ENCODE measurements around the gene LIN37.

The LIN37 gene

DNA sequence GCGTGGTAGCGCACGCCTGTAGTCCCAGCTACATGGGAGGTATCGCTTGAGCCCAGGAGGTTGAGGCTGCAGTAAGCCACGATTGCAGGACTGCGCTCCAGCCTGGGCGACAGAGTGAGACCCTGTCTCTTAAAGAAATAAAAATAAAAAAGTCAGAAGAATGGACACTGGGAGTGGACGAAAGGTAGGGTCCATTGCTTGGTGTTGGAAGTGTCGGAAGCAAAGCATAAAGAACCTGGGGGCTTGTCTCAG, 26.6 kb downstream of the LIN37 start:
- DNase-seq (ENCODE audit: low read depth) = no peak

GRCh38 chr19:35775298-35776101, 27.1 kb downstream of the LIN37 start, which contains the start of gene ARHGAP33:
Gene ARHGAP33 (plus strand): TSS chr19:35775564. CDS start chr19:35775659, 95 bp downstream.
- DNase-seq (ENCODE audit: low read depth) = peak; percentile 94

DNA sequence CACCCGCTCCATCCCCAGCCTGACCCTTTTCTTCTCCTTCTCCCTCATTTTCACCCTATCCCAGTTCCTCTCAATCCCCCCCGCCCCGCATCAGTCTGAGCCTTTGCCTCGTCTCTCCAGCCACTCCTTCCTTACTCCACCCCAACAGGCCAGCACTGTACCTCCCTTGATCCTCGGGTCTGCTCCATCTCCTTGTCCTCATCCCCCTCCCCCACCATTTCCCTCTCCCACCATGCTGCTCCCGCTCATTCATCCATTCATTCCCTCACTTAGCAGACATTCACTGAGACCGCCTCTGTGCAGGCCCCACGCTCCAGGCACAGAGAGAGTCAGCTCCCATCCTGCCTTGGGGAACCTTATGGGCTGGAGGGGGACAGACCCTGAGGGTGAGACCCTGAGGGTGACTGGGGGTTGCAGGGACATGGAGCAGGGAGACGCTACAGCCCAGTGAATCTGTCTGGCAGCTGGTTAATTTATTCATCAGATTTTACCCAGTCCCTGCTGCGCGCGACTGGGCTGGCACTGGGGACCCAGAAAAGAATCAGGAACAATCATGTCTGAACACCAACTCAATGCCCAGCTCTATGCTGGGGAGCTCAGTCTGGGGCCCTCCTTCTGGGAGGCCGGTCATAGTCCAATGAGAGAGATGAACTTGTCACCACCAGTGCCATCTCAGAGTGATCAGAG, 27.9 kb downstream of the LIN37 start:
- no peak for DNase-seq (ENCODE audit: low read depth)

DNA sequence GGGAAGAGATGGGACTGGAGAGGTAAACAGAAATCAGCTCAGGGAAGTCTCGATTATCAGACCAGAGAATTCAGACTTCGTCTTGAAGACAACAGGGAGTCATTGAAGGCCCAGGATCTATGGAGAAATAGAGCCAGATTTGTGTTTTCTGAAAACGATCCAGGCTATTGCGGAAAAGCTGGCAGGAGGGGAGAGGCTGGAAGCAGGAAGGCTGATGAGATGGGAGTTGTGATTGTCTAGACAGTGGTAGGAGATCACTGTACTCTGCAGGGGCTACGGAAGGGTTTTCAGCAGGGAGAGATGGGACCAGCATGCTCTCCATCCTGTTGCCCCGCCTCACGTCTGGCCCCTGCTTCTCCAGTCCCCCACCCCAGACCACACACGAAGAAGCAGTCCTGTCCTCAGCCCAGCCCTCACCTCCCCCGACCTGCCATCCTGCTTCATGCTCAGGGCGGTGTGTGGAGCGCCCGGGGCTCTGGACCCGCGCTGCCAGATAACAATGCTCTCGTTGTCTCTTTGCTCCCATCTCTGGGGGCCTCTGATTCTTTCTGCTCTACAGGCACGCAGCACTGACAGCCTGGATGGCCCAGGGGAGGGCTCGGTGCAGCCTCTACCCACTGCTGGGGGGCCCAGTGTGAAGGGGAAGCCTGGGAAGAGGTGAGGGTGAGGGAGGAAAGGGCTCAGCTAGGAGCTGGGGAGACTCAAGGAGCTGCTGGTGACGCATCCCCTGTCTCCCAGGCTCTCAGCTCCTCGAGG, 28.9 kb downstream of the LIN37 start:
- no peak for DNase-seq (ENCODE audit: low read depth)

DNA sequence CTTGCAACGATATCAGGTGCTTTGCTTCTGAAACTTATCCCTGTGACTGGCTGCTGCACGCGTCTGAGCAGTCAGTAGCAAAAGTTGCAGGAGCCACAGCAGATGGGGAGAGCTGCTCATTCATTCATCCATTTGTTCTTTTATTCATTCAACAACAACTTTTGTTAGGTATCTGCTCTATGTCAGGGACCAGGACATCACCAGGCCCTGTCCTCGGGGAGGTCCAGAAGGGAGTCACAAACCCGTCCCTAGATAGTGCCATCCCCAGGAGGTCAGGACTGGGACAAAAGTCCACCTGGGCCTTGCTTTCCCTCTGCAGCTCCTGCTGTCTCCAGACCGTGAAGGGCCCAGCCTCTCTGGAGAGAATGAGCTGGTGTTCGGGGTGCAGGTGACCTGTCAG, 29.6 kb downstream of the LIN37 start:
- no peak for DNase-seq (ENCODE audit: low read depth)

DNA sequence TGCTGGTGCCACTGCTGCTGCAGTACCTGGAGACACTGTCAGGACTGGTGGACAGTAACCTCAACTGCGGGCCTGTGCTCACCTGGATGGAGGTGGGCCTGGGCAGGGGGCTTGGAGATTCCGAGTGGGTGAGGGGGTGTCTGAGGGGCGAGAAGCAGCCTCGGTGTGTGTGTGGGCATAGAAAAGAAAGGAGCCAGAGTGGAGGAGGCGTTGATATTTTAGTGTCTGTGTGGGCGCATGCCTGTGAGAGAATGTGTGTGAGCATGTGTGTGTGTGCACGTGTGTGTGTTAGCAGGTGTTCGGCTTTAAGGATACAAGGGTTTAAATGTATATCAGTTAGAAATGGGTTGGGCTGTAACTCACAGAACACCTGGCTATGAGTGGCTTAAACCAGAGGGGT, 30.7 kb downstream of the LIN37 start:
- no peak for DNase-seq (ENCODE audit: low read depth)

GRCh38 chr19:35780058-35780457, 31.7 kb downstream of the LIN37 start:
- DNase-seq (ENCODE audit: low read depth) = no peak

DNA sequence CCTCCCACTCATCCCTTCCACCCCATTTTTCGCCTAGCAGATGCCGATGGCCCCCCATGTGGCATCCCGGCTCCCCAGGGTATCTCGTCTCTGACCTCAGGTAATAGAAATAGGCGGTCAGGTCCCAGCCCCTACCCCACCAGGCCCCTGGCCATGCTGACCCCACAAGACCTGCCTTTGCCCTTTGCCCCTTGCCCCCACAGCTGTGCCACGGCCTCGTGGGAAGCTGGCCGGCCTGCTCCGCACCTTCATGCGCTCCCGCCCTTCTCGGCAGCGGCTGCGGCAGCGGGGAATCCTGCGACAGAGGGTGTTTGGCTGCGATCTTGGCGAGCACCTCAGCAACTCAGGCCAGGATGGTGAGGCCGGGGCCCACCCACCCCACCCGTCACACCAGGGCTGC, 32.3 kb downstream of the LIN37 start:
- DNase-seq (ENCODE audit: low read depth) = no peak

- no peak for DNase-seq (ENCODE audit: low read depth)
These were observed 33.3 kb downstream of the LIN37 start for GRCh38 chr19:35781650-35782049.

GRCh38 chr19:35782589-35782988, 34.2 kb downstream of the LIN37 start:
- DNase-seq (ENCODE audit: low read depth) = no peak

DNA sequence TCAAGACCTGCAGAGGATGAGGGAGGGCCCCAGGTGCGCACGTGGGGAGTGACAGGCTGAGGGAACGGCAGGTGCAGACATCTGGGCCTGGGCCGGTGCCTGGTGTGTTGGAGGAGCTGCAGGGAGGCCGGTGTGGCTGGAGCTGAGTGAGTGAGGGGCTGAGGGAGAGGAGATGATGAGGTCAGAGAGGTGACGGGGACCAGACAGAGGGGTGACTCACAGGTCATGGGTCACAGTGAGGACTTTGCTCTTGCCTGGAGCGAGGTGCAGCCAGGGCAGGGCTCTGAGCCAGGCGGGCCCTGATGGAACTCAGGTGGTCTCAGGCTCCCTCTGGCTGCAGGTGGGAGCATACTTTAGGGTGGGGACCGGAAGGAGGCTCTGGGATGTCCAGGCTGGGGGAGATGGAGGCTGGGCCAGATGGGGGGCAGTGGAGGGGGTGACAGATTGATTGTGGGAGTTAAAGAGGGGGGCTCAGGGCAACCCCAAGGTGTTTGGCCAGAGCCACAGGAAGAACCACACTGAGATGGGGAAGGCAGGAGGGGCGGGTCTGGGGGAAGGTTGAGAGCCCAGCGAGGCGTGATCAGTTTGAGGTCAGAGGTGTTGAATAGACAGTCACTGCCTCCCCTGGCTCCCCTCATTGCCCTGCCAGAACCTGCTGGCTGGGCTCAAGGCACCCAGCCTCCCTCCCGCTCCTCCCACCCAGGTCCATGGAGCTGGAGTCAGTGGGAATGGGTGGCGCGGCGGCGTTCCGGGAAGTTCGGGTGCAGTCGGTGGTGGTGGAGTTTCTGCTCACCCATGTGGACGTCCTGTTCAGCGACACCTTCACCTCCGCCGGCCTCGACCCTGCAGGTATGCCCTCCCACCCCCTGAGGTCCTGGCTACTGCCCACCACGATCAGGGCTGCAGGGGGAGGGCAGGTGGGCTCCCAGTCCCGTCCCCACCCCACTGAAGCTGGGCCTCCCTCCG, 35.4 kb downstream of the LIN37 start:
- no peak for DNase-seq (ENCODE audit: low read depth)

DNA sequence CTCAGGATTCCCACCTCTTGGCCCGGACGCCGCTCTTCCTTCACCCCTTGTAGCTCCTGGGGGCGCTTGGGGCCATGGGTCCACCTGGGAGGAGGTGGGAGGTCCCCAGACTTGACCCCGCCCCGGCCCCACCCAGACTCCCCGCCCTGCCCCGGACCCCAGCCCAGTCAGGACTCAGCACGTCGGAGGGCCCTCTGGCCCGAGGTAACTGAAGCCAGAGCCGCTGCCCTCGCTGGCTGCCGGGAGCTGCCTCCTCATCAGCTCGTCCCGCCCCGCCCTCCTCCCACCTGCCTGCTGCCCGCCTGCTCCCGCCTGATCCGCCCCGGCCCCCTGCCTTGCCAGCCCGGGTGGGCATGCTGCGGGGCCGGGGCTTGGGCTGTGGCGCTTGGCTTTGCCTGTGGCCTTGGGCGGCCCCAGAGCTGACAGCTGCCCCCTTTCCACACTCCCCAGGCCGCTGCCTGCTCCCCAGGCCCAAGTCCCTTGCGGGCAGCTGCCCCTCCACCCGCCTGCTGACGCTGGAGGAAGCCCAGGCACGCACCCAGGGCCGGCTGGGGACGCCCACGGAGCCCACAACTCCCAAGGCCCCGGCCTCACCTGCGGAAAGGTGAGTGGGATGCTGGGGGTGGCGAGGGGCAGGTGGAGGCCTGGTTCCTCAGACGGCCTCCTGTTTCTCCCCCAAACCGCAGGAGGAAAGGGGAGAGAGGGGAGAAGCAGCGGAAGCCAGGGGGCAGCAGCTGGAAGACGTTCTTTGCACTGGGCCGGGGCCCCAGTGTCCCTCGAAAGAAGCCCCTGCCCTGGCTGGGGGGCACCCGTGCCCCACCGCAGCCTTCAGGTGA, 36.3 kb downstream of the LIN37 start:
- DNase-seq (ENCODE audit: low read depth) = no peak

GRCh38 chr19:35785339-35785627, 36.9 kb downstream of the LIN37 start:
- no peak for DNase-seq (ENCODE audit: low read depth)

DNA sequence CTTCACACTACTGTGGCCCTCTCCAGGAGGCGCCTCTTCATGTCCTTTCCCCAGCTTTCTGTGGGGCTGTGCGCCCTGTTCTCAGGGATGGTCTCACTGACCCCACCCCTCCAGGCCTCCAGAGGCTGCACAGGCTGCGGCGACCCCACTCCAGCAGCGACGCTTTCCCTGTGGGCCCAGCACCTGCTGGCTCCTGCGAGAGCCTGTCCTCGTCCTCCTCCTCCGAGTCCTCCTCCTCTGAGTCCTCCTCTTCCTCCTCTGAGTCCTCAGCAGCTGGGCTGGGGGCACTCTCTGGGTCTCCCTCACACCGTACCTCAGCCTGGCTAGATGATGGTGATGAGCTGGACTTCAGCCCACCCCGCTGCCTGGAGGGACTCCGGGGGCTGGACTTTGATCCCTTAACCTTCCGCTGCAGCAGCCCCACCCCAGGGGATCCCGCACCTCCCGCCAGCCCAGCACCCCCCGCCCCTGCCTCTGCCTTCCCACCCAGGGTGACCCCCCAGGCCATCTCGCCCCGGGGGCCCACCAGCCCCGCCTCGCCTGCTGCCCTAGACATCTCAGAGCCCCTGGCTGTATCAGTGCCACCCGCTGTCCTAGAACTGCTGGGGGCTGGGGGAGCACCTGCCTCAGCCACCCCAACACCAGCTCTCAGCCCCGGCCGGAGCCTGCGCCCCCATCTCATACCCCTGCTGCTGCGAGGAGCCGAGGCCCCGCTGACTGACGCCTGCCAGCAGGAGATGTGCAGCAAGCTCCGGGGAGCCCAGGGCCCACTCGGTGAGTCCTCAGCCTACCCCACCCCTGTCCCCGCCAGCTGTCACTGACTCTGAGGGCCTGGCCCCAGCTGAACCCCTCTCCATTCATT, 38.2 kb downstream of the LIN37 start:
- no peak for DNase-seq (ENCODE audit: low read depth)

- no peak for DNase-seq (ENCODE audit: low read depth)
These were observed 38.9 kb downstream of the LIN37 start for GRCh38 chr19:35787227-35787799.

DNA sequence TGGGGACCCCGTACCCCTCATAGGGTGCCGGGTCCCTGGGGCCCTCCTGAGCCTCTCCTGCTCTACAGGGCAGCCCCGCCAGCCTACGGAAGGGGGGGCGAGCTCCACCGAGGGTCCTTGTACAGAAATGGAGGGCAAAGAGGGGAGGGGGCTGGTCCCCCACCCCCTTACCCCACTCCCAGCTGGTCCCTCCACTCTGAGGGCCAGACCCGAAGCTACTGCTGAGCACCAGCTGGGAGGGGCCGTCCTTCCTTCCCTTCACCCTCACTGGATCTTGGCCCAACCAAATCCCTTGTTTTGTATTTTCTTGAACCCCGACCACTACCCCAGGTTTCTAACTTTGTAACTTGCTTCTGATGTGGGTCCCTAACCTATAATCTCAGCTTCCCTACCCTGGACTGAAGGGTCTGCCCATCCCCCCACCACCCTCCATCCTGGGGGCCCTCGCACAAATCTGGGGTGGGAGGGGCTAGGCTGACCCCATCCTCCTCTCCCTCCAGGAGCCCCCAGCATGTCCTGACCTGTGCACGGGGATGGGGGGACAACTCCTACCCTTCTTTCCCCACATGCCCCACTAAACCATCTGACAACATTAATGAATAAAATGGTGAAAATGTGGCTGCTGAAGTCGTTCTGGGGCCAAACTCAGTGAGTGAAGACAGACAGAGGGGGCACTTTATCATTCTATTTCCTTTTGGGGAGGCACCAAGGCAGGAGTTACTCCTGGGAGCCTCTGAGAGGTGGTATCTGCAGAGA, 40.0 kb downstream of the LIN37 start:
- DNase-seq (ENCODE audit: low read depth) = no peak

- DNase-seq (ENCODE audit: low read depth) = no peak
These were observed 41.0 kb downstream of the LIN37 start for GRCh38 chr19:35789195-35789977.

Data from iris pigment epithelial cell (primary cell).